IMR-90 (cell line): ENCODE results near the gene ZNF169. TPM values are rescaled to one million over a fixed set of nuclear protein-coding genes. Genes with fewer than 3 reads are reported as not detected.
"Not testable (repeated sequence)": the region's sequence is repeated elsewhere in the genome, so short reads cannot be mapped to it uniquely, and the experiment has no call there.

ENCODE experiments used
- ATAC-seq: fragments of 200-7000 bp; cut with Tn5 transposase; 2 replicates; pipeline ENCODE4 v1.9.1; 2020; ENCODE audit warnings: low read depth, mild to moderate bottlenecking, moderate library complexity
- BruUV-seq: library from RNA; stranded (reverse); fragments of 400-500 nt; replicated peaks from 2 replicates; lab custom pipeline; 2021; lab: Mats Ljungman, UMichigan
- CTCF ChIA-PET: fragments of 300-600 bp; formaldehyde crosslinking; extraction: SDS; loops from one replicate; lab custom pipeline; 2021; ENCODE audit warnings: antibody characterized with exemption; lab: Yijun Ruan, JAX
- POLR2A ChIA-PET: fragments of 300-600 bp; sonication (Branson Sonifier 250); formaldehyde crosslinking; loops from one replicate; lab custom pipeline; 2022; ENCODE audit warnings: antibody characterized with exemption; ENCODE audit not compliant: unreplicated experiment; lab: Charles Lee
- DNase-seq: peaks from one replicate; pipeline ENCODE4 v3.0.0; 2013
- H2AFZ ChIP-seq: replicated peaks from 2 replicates; pipeline ENCODE3; 2013; ENCODE audit warnings: low read length, mild to moderate bottlenecking; ENCODE audit not compliant: poor library complexity
- H2AK5ac ChIP-seq: 2 replicates; pipeline ENCODE4 v1.6.1; 2013; ENCODE audit warnings: low read depth, low read length, inconsistent platforms
- H2AK9ac ChIP-seq: replicated peaks from 2 replicates; pipeline ENCODE3; 2013; ENCODE audit warnings: mild to moderate bottlenecking, low read depth, low read length, moderate library complexity; ENCODE audit not compliant: poor library complexity
- H2BK120ac ChIP-seq: 2 replicates; pipeline ENCODE4 v1.6.1; 2013; ENCODE audit warnings: low read depth, low read length, inconsistent platforms
- H2BK15ac ChIP-seq: 3 replicates; pipeline ENCODE4 v1.6.1; 2013; ENCODE audit warnings: low read depth, low read length, inconsistent platforms
- H2BK20ac ChIP-seq: 2 replicates; pipeline ENCODE4 v1.6.1; 2013; ENCODE audit warnings: low read depth, mild to moderate bottlenecking, inconsistent platforms, low read length, moderate library complexity
- H2BK5ac ChIP-seq: 2 replicates; pipeline ENCODE4 v1.6.1; 2013; ENCODE audit warnings: mild to moderate bottlenecking, low read depth, low read length, inconsistent platforms; ENCODE audit not compliant: poor library complexity, severe bottlenecking
- H3K14ac ChIP-seq: replicated peaks from 2 replicates; pipeline ENCODE4 v1.6.1; 2013; ENCODE audit warnings: low read depth, low read length, inconsistent platforms
- H3K18ac ChIP-seq: 2 replicates; pipeline ENCODE4 v1.6.1; 2013; ENCODE audit warnings: low read depth, low read length, control low read depth
- H3K23ac ChIP-seq: 2 replicates; pipeline ENCODE4 v1.6.1; 2013; ENCODE audit warnings: low read depth, low read length, inconsistent platforms
- H3K27ac ChIP-seq: 2 replicates; pipeline ENCODE4 v1.5.1; 2013; ENCODE audit warnings: mild to moderate bottlenecking, control low read depth, low read length; ENCODE audit not compliant: insufficient read depth
- H3K27me3 ChIP-seq: 2 replicates; pipeline ENCODE4 v1.6.1; 2013; ENCODE audit warnings: low read length; ENCODE audit not compliant: control insufficient read depth, insufficient read depth
- H3K36me3 ChIP-seq: 2 replicates; pipeline ENCODE4 v1.6.1; 2013; ENCODE audit warnings: low read length, mixed read lengths; ENCODE audit not compliant: control insufficient read depth, insufficient read depth
- H3K4ac ChIP-seq: 2 replicates; pipeline ENCODE4 v1.6.1; 2013; ENCODE audit warnings: low read depth, low read length, inconsistent platforms
- H3K4me1 ChIP-seq: 2 replicates; pipeline ENCODE4 v1.6.1; 2013; ENCODE audit warnings: low read length, mixed read lengths; ENCODE audit not compliant: control insufficient read depth, insufficient read depth
- H3K4me2 ChIP-seq: 2 replicates; pipeline ENCODE4 v1.6.1; 2013; ENCODE audit warnings: low read depth, mild to moderate bottlenecking, control low read depth, low read length, moderate library complexity
- H3K4me3 ChIP-seq: 2 replicates; pipeline ENCODE4 v1.5.1; 2013; ENCODE audit warnings: low read depth, mild to moderate bottlenecking, control low read depth, low read length, moderate library complexity; ENCODE audit not compliant: insufficient read depth
- H3K56ac ChIP-seq: 2 replicates; pipeline ENCODE4 v1.6.1; 2013; ENCODE audit warnings: low read length, inconsistent platforms; ENCODE audit not compliant: insufficient read depth; ENCODE audit errors: extremely low read depth
- H3K79me1 ChIP-seq, 2 experiments: 2 replicates each; pipeline ENCODE4 v1.6.1; 2013; ENCODE audit warnings: low read length in 2 of 2, inconsistent platforms in 1 of 2, low read depth in 1 of 2
- H3K9ac ChIP-seq: 2 replicates; pipeline ENCODE4 v1.6.1; 2013; ENCODE audit warnings: low read depth, low read length, control low read depth
- H3K9me1 ChIP-seq: 2 replicates; pipeline ENCODE4 v1.6.1; 2013; ENCODE audit warnings: low read length, inconsistent platforms; ENCODE audit not compliant: insufficient read depth
- H3K9me3 ChIP-seq: 2 replicates; pipeline ENCODE4 v1.6.1; 2013; ENCODE audit warnings: low read length; ENCODE audit not compliant: control insufficient read depth, insufficient read depth
- H4K20me1 ChIP-seq: 2 replicates; pipeline ENCODE4 v1.6.1; 2013; ENCODE audit warnings: low read length, inconsistent platforms; ENCODE audit not compliant: insufficient read depth
- H4K5ac ChIP-seq: 2 replicates; pipeline ENCODE4 v1.6.1; 2013; ENCODE audit warnings: mild to moderate bottlenecking, low read depth, low read length, control low read depth
- H4K8ac ChIP-seq, 2 experiments: 2 replicates each; pipeline ENCODE4 v1.6.1; 2013; ENCODE audit warnings: low read depth in 2 of 2, low read length in 2 of 2, control low read depth in 1 of 2, inconsistent platforms in 1 of 2
- H4K91ac ChIP-seq: 2 replicates; pipeline ENCODE4 v1.6.1; 2013; ENCODE audit warnings: low read depth, low read length, inconsistent platforms; ENCODE audit not compliant: insufficient read depth
- WGBS, 2 experiments: methylation state at CpG; one replicate each; pipeline versions ENCODE4 v1.1.5 to v1.1.7; 2013; ENCODE audit warnings: missing lambda C conversion rate in 2 of 2; ENCODE audit not compliant: insufficient read length in 1 of 2; ENCODE audit errors: extremely low coverage in 2 of 2; 5-methylcytosine and 5-hydroxymethylcytosine counted together
- dilution Hi-C: fragments of 300-500 bp; cut with HindIII; formaldehyde crosslinking; loops from one replicate; pipeline ENCODE4 v1.14.3; 2018; ENCODE audit warnings: low sequenced_read_pairs; ENCODE audit not compliant: unreplicated experiment
- in situ Hi-C: fragments of 300-500 bp; cut with MboI; formaldehyde crosslinking; loops from 3 replicates; pipeline ENCODE4 v1.14.3; 2019; ENCODE audit warnings: low sequenced_read_pairs, inconsistent platforms, mixed read lengths
- intact Hi-C: fragments of 100-400 bp; cut with micrococcal nuclease; formaldehyde crosslinking; loops from 2 replicates; pipeline ENCODE4 v1.10.0; 2022
- polyA plus RNA-seq, 3 experiments: library from polyadenylated mRNA; depleted of rRNA; stranded (reverse); fragments of >200 nt; gene quantifications; 2 replicates each; pipeline ENCODE4 v1.2.3, GENCODE V29; 2012; ENCODE audit warnings: low replicate concordance in 1 of 3
- total RNA-seq: library from RNA; depleted of rRNA; stranded (reverse); fragments of >200 nt; gene quantifications from 2 replicates; pipeline ENCODE4 v1.2.3, GENCODE V29; 2012

The ZNF169 gene
- total and polyA plus RNA-seq, 2 of the 4 experiments (the other 2 are of a cell fraction): 2.7 to 3.2 TPM

DNA sequence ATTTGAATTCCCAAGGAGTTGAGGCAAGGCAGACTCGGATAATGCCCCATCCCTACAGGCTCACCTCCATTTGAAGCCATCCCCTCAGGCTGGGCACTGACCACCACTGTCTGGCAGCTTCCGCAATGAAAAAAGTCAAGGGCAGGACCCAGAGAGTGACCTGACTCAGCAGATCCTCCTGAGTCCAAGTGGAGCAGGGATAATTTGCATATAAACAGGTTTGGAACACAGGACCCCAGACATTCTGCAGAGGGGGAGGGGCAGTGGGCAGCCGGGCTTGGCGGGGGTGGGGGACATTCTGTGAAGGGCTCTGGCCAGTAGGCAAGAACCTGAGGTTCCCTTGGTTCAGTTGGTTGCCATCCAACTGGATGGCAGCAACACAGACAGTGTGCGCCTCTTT lies 69.4 kb downstream of the ZNF169 start, which contains the start of gene NUTM2F:
Gene NUTM2F (minus strand): TSS at position 101 of the 400 bp plus-strand sequence. CDS start 21 bp downstream, at position 80.
- H3K9me1 ChIP-seq, POLR2A ChIA-PET, H3K9ac ChIP-seq, intact Hi-C loops, H3K4me2 ChIP-seq, H3K4me1 ChIP-seq, DNase-seq, H2BK20ac ChIP-seq, H3K27ac ChIP-seq, H2AK5ac ChIP-seq, H3K18ac ChIP-seq, in situ Hi-C loops, H3K23ac ChIP-seq, H2BK15ac ChIP-seq, H3K79me1 ChIP-seq, H3K9me3 ChIP-seq, BruUV-seq, CTCF ChIA-PET, H4K91ac ChIP-seq, H3K36me3 ChIP-seq, H3K4ac ChIP-seq, H4K8ac ChIP-seq, H3K4me3 ChIP-seq, H3K14ac ChIP-seq, H2AK9ac ChIP-seq, H4K5ac ChIP-seq, H4K20me1 ChIP-seq, H2BK5ac ChIP-seq, dilution Hi-C loops, ATAC-seq, H3K27me3 ChIP-seq, H2AFZ ChIP-seq, H2BK120ac ChIP-seq, H3K56ac ChIP-seq: not testable (repeated sequence)
- no CpG with 5 or more reads among the region's 5 CpGs for WGBS, 2 experiments

GRCh38 chr9:94336445-94336844 lies 77.3 kb downstream of the ZNF169 start:
- H2BK20ac ChIP-seq, H3K36me3 ChIP-seq, H2BK120ac ChIP-seq, H2AK5ac ChIP-seq, H3K9me1 ChIP-seq, ATAC-seq, H3K27ac ChIP-seq, H2AK9ac ChIP-seq, intact Hi-C loops, H3K4me3 ChIP-seq, BruUV-seq, H4K8ac ChIP-seq, DNase-seq, H3K14ac ChIP-seq, H3K4me2 ChIP-seq, H3K9ac ChIP-seq, H3K79me1 ChIP-seq, H3K27me3 ChIP-seq, H3K4me1 ChIP-seq, H3K56ac ChIP-seq, H3K4ac ChIP-seq, H2BK5ac ChIP-seq, H2AFZ ChIP-seq, H3K18ac ChIP-seq, H4K20me1 ChIP-seq, H3K9me3 ChIP-seq, H4K91ac ChIP-seq, H4K5ac ChIP-seq, POLR2A ChIA-PET, in situ Hi-C loops, H2BK15ac ChIP-seq, H3K23ac ChIP-seq, dilution Hi-C loops: not testable (repeated sequence)
- CTCF ChIA-PET: interaction anchor here (0.6 kb wide), 1 partner anchor 658 kb away, joined by 3 read pairs; no protein-coding TSS in a partner anchor
- WGBS, 2 experiments: no CpG with 5 or more reads among the region's 4 CpGs
